GM19099 (cell line): ENCODE results near the gene SAMM50.

Experiments used
- POLR2A ChIP-seq: IDR thresholded peaks from 3 replicates; pipeline ENCODE4 v1.6.1; 2011; ENCODE audit warnings: low read depth; ENCODE audit not compliant: insufficient read length; ENCODE audit errors: extremely low read depth

Gene SAMM50

DNA sequence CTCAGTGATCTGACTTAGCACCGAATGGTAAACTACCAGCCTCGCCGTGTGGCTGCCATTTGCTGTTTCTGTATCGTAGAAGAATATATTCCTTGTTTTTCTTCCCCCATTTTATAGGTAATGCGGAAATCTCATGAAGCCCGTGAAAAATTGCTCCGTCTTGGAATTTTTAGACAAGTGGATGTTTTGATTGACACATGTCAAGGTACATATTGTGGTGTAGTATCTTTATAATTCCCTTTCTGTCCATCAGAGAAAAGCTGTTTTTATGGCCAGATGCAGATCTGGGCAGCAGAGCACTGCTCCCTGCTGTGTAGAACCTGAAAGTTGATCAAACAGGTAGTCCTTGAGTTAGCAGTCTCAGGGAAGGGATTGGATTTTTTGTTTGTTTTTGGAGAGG lies 13.4 kb downstream of the SAMM50 start:
- no peak for TF ChIP-seq POLR2A

- TF ChIP-seq POLR2A = no peak
Observed at GRCh38 chr22:43969021-43969878, 14.0 kb downstream of the SAMM50 start.

- no peak for TF ChIP-seq POLR2A
Observed at GRCh38 chr22:43969989-43970755, 14.9 kb downstream of the SAMM50 start.

- no peak for TF ChIP-seq POLR2A
Observed at GRCh38 chr22:43971112-43971511, 15.9 kb downstream of the SAMM50 start.

DNA sequence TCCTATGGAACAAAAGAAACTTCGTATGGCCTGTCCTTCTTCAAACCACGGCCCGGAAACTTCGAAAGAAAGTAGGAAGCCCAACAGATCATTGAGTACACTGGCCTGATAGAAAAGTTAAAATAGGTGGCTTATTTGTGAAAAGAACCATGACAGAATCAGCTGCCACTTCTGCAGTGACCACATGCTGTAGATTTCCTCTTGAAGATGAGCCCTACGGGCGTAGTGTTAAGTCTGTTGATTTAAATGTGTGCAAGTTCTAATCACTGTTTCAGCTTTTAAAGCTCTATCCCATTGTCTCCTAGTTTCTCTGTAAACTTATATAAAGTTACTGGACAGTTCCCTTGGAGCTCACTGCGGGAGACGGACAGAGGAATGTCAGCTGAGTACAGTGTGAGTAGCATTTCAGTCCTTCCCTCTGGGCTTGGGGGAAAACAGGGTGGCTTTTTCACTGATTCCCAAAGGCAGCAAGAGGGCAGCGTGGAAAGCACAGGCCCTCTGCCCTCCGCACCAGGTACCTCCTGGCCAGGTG lies 17.8 kb downstream of the SAMM50 start:
- no peak for TF ChIP-seq POLR2A

DNA sequence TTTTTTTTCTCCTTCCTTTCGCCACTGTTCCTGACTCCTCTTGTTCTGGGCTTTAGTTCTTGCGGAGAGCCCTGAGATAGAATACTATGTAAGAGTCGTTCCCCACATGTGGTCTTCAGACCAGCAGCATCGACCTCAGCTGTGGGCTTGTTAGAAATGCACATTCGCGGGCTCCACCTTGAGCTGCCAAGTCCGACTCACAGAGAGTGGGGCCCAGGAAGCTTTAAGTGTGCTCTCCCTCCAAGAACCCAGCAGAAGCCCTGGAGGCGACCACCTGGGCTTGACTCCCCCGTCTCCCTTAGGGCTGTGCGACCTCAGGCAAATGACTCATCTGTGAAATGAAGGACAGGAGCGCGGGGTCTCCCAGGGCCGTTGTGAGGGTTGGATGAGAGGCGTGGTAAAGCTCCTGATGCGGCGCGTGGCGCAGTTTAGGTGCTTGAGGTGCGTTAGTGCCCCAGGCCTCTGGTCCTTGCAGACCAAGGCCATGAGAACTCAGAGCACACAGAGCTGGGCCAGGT lies 18.8 kb downstream of the SAMM50 start:
- TF ChIP-seq POLR2A = no peak

- no peak for TF ChIP-seq POLR2A
Observed at GRCh38 chr22:43975041-43975440, 19.8 kb downstream of the SAMM50 start.

- TF ChIP-seq POLR2A = no peak
Observed at GRCh38 chr22:43976861-43977795, 21.9 kb downstream of the SAMM50 start.

GRCh38 chr22:43978558-43978957 lies 23.3 kb downstream of the SAMM50 start:
- no peak for TF ChIP-seq POLR2A

- TF ChIP-seq POLR2A = no peak
Observed at GRCh38 chr22:43980579-43980978, 25.3 kb downstream of the SAMM50 start.

DNA sequence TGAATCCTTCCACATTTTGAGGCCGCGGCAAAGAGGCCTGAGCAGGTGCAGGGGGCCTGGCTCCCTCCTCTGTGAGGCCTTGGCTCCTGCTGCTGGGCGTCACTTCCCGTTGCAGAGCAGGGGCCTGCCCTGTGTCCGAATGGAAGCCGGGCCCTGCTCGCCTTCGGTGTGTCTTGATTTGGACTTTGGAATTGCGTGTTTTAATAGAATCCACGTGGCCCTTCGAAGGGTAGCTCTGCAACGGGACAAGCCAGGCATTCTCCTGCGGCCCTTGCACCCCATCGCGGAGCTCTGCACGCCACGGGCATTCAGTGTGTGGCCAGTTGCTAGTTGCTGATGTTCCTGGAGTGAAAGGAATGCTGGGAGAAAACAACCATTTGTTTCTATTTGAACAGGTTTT lies 25.8 kb downstream of the SAMM50 start:
- no peak for TF ChIP-seq POLR2A

DNA sequence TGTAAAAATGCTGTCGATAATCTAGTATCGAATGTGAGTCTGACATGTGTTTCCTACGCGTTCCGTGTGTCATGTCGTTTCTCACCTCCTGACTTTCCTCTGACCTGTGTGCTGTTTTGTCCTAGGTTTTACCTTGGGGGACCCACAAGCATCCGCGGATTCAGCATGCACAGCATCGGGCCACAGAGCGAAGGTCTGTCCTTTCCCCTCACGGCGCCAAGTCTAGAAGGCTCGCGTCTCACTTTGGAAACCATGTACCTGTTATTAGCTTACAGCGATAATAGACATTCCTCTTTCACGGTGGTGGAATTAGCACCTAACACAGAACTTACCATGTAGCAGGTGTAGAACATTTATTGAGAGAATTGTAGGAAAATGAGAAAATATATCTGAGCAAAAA lies 28.6 kb downstream of the SAMM50 start:
- TF ChIP-seq POLR2A = no peak

GRCh38 chr22:43985532-43985931 lies 30.3 kb downstream of the SAMM50 start:
- TF ChIP-seq POLR2A = no peak

GRCh38 chr22:43988116-43988820 lies 33.0 kb downstream of the SAMM50 start:
- TF ChIP-seq POLR2A = no peak
